Stimulated activated CD8-positive, alpha-beta memory T cell treated with anti-CD3 and anti-CD28 coated beads, Interleukin-4, amount 100 ng/mL, for 4 hours (primary cell): ENCODE data around the gene HADHB.
"Not testable (repeated sequence)": the region's sequence is repeated elsewhere in the genome, so short reads cannot be mapped to it uniquely, and the experiment has no call there.

Experiments used
- DNase-seq, 2 donors: peaks; one replicate each; pipeline ENCODE4 v3.0.0-alpha.2; 2020; ENCODE audit warnings: low read depth in 2 of 2, low spot score in 1 of 2

The HADHB gene

DNA sequence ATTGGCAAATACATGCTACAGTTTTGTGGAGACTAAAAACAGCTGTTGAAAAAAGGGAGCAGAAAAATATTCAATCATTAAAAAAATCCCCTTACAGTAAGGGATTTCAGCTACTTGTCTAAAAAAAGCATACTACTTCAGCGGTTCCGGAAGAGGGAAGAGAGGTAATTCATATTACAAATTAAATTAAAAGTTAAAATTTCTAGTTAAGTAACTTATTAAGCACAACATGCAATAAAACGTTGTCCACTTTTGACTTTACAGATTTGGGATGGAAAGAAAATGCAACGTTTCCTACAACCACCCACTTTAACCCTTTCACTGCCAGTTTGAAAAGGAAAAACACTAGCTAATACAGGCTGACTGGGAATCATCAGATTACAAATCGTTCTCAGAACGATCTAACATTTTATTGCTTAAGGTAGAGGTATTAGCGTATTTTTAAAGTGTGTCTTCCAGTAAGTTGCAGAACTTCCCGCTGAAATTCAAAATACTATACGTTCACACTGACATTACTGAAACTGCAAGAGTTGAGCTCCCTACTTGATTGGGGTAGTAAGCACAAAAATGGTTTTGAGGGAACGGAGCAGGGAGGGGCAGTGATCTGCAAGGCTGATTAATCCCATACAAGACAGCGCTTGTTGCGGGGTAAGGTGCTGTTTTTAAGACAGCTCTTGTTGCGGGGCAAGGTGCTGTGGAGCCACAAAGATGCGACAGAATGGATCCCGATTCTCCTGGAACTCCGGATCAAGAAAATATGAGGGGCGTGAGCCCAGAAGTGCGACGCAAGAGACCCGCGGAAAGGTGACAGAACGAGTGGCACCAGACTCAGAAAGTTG lies 1.1 kb upstream of the HADHB start:
- DNase-seq: peak in 1 of 2 donors; percentile 6

DNA sequence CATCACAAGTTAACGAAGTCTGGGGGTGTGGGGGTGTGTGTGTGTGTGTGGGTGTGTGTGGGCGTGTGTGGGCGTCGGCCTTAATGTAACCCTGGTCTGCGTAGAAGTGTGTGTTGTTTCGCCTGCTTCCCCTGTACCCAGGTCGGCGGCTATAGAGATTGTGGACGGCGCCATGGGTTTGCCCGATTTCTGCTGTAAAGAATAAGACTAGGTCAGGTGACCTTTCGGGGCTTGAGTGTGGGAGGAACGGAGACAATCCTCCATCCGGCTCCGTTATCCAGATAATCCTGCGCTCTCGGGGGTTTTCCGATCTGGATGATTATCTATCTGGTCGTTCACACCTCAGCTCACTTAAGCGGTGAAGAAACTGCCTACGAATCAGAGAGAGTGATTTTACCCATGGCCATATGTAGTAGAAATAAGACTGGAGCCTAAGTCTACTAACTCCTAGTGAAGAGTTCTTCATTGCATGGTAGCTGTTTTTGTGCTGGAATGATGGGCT lies 543 bp downstream of the HADHB start:
- DNase-seq: peak; percentile 29 to 31

DNA sequence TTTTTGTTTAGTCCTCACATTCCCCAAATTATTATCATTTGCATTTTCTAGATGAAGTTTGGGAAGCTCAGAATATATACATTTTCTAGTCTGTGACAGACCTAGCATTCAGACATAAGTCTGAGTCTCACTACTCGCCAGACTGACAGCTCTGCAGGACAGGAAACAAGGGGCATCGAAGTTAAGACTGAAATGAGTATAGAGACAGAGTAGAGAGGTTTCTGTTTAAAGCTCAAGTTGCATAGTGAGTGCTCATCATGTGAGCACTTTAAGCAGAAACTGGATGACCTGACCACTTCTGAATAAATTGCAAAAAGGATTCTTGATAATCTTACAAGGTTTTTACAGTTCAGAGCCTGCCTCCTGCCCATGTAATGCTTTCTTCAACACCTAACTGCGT lies 1.1 kb downstream of the HADHB start:
- DNase-seq: no peak

- no peak for DNase-seq
Measured at GRCh38 chr2:26246818-26247217, 2.1 kb downstream of the HADHB start.

GRCh38 chr2:26249625-26250024 lies 4.9 kb downstream of the HADHB start:
- no peak for DNase-seq

DNA sequence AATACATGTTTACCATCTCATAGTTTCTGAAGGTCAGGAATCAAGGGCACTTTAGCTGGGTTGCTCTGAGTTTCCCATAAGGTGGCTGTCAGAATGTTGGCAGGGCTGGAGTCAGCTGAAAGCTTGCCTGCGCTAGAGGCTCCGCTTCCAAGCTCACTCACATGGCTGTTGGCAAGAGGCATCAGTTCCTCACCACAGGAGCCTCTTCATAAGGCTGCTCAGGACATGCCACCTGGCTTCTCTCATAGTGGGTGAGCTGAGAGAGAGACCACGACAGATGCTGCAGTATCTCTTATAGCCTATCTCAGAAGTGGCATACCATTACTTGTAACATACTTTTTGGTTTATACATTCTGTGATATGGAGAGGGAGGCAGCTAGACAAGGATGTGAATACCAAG lies 7.2 kb downstream of the HADHB start:
- no peak for DNase-seq

DNA sequence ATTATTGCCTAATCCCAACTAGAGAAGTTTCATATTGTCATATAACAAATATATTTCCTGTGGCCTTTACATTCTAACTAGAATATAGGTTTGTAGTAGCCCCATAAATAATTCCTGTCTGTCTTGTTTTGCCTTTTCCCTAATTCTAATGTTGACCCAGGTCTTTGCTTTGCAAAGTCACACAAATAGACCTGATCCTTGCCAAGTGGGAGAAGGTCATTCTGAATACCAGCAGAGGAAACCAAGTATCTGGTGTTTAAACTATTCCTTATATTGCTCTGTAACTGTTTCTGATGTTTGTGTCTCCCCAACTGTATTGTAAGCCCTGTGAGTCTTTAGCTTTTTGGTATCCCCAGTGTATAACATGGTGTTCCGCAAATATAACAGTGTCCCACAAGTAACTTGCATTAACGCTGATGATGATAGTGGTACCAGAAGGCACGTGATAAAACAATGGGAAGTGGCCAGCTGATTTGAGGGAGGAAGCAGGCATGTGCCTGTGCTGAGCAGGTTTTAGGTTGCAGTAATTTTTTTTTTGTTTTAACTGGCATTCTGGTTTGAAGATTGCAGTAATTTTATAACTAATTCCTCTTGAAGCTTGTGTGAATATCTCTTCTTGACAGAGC lies 11.1 kb downstream of the HADHB start:
- DNase-seq: no peak

GRCh38 chr2:26258836-26259235 lies 14.1 kb downstream of the HADHB start:
- DNase-seq: not testable (repeated sequence)

DNA sequence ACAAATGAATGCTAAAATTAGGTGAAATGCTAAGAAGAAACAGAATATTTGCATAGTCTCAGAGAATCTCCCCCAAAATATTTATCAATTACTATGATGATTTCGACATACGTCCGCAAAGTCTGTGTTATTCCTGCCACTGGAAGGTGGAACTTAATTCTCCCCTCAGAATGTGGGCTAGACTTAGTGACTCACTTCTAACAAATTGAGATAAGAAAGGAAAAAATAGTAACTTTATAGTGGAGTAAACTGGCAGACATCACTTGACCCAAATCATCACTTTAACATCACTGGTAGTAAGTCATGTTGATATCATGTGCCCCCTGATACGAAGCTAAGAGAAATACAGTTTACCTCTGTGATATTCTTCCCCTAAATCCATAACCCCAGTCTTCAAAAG lies 23.5 kb downstream of the HADHB start:
- DNase-seq: no peak

DNA sequence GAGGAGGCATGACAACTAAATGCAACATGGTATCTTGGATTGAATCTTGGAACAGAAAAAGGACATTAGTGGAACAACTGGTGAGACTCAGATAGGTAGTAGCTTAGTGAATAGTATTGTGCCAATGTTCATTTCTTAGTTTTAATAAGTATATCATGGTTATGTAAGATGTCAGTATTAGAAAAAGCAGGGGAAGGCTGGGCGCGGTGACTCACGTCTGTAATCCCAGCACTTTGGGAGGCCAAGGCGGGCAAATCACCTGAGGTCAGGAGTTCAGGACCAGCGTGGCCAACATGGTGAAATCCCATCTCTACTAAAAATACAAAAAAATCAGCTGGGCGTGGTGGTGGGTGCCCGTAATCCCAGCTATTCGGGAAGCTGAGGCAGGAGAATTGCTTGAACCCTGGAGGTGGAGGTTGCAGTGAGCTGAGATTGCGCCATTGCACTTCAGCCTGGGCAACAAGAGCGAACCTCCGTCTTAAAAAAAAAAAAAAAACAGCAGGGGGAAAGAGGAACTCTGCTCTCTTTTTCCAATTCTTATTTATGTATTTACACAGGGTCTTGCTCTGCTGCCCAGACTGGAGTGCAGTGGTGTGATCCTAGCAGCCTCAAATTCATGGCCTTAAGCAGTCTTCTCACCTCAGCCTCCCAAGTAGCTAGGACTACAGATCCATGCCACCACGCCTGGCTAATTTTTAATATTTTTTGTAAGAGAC lies 24.1 kb downstream of the HADHB start:
- not testable (repeated sequence) for DNase-seq

- DNase-seq: no peak
Measured at GRCh38 chr2:26269571-26270158, 24.9 kb downstream of the HADHB start.

DNA sequence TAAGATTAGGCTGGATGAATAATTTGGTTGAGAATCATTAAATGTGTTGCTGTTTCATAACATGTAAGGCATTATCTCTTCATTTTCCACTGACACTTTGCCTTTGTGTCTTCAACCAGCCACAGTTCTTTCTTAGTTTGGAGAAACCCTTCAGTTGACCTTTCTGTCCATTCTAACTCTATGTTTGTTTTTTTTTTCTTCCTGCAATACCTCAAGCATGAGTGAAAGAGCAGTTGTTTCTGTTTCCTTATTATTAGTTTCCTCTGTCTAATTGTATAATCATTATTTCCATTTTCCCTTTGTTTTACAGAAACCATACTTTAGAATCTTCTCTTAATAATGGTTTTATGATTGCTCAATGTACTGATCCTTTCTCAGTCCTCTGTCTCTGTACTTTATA lies 25.6 kb downstream of the HADHB start:
- DNase-seq: no peak

DNA sequence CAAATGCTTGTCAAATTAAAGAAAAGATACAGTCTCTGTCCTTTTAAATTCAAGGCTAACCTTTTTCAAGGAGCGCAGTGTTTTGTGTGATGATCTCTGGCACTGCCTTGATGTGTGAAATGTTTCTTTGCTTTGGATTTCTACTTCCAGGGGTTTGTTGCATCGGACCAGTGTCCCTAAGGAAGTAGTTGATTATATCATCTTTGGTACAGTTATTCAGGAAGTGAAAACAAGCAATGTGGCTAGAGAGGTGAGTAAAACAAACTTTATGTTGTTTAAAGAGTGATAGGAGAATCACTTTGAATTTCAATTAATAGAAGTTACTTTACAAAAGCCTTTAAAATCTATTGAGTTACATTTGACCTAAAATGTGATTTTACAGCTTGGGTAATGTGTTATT lies 28.8 kb downstream of the HADHB start:
- DNase-seq: no peak

- no peak for DNase-seq
Measured at GRCh38 chr2:26274058-26274613, 29.4 kb downstream of the HADHB start.

- no peak for DNase-seq
Measured at GRCh38 chr2:26276484-26277227, 31.9 kb downstream of the HADHB start.

- DNase-seq: no peak
Measured at GRCh38 chr2:26279886-26280285, 35.1 kb downstream of the HADHB start.

DNA sequence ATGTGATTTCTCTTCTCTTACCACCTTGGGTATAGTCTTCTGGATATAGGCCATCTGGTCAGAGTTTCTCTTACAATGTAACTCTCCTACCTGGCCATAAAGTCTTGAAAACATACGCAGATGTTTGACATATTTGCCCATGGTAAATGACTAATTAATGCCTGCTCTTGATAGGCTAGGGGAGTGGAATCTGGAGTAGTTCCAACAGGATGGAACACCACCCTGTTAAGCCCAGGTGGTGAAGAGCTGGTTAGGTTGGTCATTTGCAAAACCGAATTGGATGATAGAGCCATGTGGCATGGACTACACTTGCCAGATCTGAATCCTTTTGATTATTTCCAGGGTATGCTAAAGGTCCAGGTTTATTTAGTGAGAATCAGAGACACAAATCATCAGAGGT lies 36.5 kb downstream of the HADHB start:
- DNase-seq: no peak

DNA sequence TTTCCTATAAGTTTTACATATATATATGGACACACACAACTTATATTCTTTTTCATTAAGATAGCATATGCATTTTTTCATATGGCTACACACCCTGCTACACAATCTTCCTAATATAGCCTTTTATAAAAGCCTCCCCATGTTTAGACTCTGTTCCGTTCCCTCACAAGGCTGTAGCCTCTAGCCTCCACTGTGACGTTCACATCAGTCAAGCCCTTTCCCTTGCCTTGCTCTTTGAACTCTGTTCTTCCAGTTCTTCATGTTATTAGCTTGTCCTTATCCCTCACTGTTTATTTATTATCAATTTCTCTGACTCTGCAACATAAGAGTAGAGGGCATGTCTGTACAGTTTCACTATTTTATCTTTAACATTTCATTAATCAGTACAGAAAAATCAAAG lies 38.9 kb downstream of the HADHB start:
- DNase-seq: no peak

- no peak for DNase-seq
Measured at GRCh38 chr2:26284132-26284531, 39.4 kb downstream of the HADHB start.

- DNase-seq: no peak
Measured at GRCh38 chr2:26285931-26286330, 41.2 kb downstream of the HADHB start.

DNA sequence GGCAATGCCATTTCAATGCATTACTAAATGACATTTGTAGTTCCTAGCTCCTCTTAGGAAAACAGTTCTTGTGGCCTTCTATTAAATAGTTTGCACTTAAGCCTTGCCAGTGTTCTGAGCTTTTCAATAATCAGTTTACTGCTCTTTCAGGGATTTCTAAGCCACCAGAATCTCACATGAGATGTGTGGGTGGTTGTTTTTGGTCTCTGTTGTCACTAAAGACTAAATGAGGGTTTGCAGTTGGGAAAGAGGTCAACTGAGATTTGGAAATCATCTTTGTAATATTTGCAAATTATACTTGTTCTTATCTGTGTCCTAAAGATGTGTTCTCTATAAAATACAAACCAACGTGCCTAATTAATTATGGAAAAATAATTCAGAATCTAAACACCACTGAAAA lies 45.3 kb downstream of the HADHB start:
- DNase-seq: no peak
